ENCODE measurements around the gene NLK.
A peak's percentile ranks its signal among the peaks of the same experiment; 100 is the strongest.
"Not testable (repeated sequence)": the region's sequence is repeated elsewhere in the genome, so short reads cannot be mapped to it uniquely, and the experiment has no call there.

NLK gene

DNA sequence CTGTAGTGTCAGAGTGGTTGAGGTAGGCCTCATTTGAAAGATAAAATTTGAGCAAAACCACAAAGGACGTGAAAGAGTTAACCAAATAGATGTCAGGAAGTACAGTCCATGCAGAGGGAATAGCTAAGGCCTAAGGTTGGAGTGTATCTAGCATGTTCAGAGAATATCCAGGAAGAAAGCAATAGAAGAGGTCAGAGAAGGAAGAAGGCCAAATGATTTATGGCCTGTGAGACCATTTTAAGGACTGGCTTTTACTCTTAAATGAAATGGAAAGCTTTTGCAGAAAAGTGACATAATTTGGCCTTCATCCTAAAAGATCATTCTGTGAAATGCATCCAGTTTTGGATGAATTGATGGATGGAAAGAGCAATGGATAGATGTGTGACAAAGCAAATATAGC lies 116.5 kb downstream of the NLK start:
- no peak for DNase-seq (ENCODE audit: low spot score)

DNA sequence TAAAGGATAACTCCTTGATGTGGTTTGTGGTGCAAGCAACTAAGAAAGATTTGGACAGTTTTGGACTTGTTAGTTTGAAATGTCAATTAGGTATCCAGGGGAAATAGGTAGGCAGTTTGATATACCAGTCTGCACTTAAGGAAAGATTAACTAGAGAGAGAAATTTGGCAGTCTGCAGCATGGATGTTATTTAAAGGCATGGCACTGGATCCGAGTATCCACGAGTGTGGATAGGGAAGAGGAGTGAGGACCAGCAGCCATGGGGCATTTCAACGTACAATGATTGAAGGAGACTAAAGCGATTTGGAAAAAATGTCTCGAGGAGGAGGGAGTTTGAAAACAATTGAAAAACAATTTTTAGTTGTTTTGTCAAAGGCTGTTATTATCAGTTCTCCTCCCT lies 117.4 kb downstream of the NLK start:
- DNase-seq (ENCODE audit: low spot score): no peak

DNA sequence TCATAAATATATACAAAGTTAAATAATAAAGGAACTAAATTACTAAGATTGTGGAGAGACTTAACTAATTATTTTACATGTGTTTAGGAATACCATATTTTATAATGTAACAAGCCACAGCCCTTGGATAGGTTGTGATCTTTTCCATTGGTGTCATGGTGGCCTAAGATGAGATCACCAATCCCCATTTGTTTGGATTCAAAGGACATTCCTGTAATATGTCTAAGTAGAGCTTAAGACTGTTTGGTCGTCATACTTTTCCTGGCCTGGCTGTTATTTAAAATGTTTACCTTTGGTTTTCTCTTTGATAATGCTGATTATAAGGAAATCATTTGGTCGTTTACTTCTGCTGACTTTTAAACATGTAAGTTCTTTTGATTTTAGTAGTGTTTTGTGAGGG lies 118.1 kb downstream of the NLK start:
- no peak for DNase-seq (ENCODE audit: low spot score)

DNA sequence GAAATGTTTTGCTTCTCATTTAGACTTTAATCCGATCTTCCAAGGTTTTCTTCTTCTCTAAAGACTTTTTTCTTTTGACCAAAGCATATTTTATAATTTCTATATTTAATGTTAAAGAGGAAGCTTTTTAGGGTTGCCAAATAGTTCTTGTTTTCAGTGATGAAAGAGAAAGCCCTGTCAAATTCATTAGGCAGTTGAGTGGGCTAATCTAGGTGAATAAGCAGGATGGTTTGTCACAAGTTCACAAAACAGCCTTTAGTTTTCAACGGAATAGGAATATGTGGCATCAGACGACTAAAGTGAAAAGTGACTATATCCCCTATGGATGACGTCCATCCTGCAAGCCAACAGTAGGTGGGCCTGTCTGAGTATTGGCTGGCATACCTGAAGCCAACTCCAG lies 118.8 kb downstream of the NLK start:
- no peak for DNase-seq (ENCODE audit: low spot score)

DNA sequence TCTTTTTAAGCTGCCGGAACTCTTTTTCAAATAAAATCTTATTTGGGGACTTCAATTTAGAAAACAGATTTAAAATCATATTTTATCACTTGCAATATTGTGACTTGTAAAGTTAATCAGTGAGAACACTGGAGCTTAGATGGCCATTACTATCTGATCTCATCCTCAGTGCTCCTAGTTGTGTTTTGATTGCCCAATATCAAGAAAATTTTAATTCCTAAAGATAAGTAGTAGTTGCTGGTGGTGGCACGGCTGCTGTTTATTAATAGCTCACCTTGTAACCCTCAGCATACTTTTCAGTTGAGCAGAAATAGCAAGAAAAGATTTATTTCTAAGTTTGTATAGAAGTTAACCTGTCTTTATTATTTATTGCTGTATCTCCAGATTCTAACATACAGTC lies 124.0 kb downstream of the NLK start:
- DNase-seq (ENCODE audit: low spot score): no peak

DNA sequence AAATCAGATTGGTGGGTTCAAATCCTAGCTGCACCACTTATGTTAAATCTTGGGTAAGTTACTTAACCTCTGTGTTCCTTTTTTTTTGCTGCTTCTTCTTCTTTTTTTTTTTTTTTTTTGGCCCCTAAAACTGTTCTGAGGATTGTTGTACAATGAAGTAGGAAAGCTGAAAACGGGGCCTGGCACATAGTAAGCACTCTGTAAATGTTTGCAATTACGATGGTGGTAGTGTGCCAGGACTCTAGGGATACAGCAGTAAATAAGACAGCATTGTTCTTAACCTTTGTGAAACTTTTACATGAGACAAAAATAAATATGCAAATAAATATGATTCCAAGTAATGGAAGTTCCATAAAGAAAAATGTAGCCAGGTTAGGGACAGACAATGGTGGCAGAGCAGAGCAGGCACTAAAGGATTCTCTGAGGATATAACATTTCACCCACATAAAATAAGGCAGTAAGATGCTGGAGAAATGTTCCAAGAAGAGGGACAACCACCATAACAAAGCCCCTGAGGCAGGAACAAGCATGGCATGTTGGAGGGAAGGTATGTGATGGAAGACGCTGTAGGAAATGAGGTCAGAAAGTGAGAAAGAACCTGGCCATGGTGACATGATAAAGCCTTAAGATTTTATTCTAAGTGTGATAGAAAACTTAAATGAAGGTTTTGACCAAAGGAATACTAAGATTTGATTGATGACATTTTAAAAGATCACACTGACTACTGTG lies 127.3 kb downstream of the NLK start:
- DNase-seq (ENCODE audit: low spot score): no peak

DNA sequence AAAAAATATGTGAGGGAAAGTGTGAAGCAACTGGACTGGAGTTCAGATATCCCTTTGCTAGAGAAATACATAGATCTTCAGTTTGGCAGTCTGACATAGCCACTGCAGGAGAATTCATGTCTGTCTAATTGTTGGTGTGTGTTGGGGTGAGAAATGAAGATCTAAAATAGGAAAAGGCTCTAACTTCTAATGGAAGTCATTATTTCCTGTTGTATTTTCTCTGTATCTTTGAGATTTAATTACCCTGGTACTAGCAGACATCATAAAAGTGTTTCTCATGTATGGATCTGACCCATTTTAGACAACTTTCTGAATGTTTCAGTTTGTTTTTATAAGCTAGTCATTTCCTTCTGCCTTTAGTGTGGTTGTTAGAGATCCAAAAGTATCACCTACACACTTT lies 128.3 kb downstream of the NLK start:
- no peak for DNase-seq (ENCODE audit: low spot score)

DNA sequence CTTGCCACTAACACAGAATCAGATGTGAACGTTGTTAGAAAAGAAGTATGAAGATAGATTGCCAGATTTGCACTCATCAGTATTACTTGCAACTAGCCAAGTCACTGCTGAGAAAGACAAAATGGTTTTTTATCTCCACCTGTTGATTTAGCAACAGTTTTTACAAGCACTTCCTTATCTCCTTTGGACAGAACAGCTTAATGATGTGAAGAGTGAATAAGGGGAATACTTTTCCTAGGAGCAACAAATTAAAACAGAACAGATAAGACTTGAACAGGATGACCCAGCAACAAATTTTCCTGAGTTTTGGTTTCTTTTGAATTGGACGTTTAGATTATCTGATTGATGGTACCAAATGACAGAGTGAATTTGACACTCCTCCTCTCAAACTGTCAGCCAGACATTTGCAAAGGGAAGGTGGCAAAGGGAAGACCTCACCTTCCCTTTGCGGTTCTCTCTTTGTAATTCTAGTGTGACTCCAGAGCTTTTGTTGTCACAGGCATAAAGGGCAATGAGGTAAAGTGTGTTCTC lies 130.6 kb downstream of the NLK start:
- DNase-seq (ENCODE audit: low spot score): no peak

DNA sequence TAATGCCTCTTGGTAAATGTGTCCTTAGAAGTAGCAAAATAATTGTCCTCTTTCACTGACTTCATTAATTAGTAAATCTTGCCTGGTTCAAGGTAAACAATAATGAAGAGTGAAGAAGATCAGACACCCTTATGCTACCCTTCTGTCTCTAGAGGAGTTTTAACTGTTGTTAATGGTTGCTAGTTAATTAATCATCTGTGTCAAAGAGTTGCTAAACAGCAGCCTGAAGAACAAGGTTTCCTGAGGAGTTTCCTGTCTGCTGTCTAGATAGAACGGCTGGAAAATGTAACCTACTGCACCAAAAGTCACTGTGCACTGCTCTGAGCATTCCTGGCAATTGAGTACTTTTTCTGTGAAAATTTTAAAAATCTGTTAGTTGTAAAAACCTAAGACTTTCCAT lies 131.3 kb downstream of the NLK start:
- DNase-seq (ENCODE audit: low spot score): no peak

DNA sequence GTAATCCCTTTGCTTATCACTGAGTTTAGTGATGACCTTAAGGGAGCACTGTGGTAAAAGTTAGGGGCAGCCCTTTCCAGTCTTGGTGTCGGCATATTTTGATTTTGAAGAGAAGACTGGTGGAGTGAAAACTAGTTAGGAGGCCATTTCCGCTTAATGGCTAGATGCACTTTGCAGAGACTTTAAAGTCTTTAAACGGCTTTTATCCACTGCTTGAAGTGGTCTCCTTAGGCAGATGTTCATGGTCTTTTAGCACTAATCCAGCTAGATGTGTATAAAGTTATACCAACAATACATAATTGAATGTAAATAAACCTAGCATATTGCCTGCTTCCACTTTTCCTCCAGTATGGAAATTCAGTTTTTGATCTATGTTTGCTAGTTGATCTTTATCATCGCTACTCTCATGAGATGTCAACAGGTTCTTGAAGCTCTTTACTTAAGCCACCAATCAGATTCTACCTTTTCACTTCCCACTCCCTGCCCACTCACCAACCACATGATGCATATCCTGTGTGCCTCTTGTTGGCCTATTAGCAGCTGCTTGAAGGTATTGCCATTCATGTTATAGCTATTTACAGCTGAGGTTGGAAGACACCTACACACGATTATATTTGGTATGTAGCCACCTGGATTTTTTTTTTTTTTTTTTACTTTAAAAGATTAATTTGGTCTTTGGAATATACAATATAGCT lies 132.0 kb downstream of the NLK start:
- DNase-seq (ENCODE audit: low spot score): peak; percentile 27

DNA sequence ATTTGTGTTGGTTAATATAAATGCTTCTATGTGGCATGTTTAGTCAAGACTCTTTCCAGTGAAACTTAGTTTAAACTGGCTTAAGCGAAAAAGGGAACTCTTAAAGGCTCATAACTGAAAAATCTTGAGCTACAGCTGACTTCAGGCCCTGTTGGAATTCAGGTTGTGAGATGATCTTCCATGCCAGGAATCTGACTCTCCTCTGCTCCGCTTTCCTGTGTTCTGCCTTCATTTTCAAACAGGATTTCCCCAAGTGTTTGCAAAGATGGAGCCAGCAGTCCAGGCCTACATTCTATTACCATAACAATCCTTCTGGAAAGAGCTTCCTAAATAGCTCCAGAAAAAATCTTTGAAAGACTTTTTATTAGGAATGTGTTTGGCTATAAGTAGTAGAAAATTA lies 134.9 kb downstream of the NLK start:
- no peak for DNase-seq (ENCODE audit: low spot score)

DNA sequence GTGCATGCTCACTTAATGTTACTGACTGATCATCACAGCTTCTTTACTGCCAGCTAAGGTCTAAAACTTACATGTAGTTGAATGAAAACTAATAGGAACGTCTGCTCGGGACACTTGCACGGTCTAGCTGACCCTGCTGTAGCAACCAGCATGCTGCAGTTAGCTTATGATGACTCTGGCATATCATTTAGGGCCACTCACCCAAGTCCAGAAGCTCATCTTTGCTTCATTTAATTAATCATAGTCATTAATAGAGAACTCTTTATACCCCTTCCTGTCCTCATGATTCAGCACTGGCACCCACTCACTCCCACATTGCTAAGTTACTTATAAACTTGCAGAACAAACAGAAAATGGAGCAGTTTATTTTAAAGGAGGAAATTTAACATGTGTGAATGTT lies 136.3 kb downstream of the NLK start:
- DNase-seq (ENCODE audit: low spot score): no peak

DNA sequence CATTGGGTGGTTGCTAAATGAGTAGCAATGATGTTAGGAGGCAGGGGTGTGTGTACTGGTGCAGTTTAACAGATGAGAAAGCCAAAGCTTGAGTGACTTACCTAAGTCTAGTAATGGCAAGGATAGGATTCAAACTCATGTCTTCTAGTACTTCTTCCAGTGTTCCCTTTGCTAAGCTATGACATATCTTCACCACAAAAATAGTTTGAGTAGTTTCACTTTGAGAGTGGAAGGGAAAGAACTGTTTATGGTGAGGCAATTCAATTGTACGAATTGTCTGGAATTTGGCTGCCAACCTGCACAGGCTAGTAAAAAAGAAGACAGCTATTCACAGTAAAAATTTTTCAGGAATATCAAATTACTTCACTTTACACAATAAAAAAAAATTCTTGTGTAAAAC lies 138.0 kb downstream of the NLK start:
- DNase-seq (ENCODE audit: low spot score): no peak

DNA sequence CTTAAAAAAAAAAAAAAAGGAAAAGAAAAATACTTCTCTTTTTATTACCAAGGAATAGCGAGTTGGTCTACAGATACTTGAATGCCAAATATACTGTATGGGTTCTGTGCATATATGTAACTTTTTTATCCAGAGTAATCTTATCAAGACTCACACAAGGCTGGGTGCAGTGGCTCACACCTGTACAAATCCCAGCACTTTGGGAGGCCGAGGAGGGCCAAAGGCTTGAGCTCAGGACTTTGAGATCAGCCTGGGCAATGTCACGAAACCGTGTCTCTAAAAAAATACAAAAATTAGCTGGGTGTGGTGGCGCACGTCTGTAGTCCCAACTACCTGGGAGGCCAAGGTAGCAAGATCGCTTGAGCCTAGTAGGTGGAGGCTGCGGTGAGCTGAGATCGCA lies 139.1 kb downstream of the NLK start:
- no peak for DNase-seq (ENCODE audit: low spot score)

DNA sequence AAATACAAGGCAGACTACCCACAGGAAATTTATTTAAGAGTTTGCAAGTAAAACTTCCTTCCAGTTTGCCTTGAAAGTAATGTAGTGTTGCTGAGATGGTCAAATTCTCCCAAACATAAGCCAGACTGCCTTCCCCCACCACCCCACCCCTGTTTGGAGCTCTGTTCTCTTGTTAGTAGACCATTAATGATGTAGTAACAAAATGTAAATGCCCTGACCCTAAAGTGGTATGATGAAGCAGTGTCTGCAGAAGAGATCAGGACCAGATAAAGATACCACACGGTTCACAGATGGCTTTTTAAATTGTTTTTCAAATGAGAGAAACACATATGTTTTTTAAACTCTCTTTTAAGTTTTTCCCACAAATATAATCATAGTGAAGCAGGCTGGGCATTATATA lies 140.1 kb downstream of the NLK start:
- no peak for DNase-seq (ENCODE audit: low spot score)

DNA sequence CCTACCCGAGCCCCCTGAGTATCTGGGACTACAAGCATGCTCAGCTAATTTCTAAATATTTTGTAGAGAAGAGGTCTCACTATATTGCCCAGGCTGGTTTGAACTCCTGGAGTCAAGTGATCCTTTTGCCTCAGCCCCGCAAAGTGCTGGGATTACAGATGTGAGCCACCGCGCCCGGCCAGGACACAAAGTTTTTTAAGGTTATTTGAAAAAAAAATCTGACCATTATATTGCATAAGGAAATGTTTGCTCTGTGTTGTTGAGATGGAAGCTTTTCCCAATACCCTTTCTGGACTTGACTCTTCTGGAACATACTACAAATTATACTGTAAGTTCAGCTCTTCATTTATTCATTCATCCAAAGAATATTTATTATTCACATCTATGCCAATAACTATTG lies 143.2 kb downstream of the NLK start:
- no peak for DNase-seq (ENCODE audit: low spot score)

DNA sequence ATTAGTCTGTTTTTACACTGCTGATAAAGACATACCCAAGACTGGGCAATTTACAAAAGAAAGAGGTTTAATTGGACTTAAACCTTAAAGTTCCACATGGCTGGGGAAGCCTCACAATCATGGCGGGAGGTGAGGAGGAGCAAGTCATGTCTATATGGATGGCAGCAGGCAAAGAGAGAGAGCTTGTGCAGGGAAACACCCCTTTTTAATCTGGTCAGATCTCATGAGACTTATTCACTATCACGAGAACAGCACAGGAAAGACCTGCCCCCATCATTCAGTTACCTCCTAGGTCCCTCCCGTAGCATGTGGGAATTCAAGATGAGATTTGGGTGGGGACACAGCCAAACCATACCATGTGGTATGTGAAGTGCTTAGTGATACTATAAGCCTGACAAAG lies 144.0 kb downstream of the NLK start:
- DNase-seq (ENCODE audit: low spot score): not testable (repeated sequence)

DNA sequence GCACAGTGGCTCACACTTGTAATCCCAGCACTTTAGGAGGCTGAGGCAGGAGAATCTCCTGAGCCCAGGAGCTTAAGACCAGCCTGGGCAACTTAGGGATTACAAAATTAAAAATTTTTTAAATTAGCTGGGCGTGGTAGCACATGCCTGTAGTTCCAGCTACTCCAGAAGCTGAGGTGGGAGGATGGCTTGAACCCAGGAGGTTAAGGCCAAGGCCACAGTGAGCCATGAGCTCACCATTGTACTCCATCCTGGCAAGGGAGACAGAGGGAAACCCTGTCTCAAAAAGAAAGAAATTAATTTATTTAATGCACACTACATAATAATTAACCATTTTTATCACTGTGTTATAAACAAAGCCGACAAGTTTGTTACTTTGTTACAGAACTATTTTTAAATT lies 145.5 kb downstream of the NLK start:
- DNase-seq (ENCODE audit: low spot score): no peak

DNA sequence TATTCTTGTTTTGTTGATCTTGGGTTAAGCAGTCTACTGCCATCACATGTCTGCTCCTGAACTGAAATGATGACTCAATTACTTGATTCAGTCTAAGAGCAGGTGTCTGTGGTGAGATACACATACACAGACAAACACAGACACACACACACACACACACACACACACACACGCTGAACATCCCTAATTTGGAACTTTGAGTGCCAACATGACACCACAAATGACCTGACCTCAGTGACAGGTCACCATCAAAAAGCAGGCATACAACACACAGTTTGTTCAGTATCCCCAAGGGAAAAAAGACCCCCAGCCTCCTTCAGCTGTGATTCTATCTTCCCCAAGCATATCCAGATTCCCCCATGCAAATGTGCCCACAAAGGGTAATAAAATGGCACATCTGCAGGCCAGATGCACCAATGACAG lies 146.4 kb downstream of the NLK start:
- peak; percentile 7 for DNase-seq (ENCODE audit: low spot score)

DNA sequence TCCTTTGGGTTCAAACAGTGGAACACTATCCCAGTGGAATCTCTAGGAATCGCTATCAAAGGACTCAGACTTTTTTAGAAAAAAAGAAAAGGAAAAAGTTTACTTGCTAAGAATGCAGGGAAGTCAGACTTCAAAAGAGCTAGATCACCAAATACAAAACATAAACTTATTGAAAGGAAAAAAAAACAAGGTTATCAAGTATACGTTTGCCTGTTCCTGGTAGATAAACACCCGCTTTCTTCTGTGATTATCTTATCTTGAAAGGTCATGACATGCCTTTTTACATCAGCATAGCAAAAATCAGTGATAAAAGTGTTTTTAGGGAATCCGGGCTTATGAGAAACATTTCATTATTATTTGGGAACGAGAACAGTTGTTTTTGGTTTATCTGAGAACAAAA lies 147.2 kb downstream of the NLK start:
- DNase-seq (ENCODE audit: low spot score): no peak

DNA sequence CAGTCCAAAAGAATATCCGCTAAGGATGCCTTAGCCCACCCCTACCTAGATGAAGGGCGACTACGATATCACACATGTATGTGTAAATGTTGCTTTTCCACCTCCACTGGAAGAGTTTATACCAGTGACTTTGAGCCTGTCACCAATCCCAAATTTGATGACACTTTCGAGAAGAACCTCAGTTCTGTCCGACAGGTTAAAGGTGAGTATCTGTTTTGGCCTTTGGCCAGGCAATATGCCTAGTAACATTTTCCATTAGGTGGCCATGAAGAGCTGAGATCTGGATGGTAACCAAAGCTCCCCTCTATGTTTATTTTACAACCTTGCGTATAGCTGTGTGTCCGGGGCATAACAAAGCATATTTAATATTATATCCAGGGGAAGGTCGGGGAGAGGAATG lies 148.5 kb downstream of the NLK start:
- no peak for DNase-seq (ENCODE audit: low spot score)

DNA sequence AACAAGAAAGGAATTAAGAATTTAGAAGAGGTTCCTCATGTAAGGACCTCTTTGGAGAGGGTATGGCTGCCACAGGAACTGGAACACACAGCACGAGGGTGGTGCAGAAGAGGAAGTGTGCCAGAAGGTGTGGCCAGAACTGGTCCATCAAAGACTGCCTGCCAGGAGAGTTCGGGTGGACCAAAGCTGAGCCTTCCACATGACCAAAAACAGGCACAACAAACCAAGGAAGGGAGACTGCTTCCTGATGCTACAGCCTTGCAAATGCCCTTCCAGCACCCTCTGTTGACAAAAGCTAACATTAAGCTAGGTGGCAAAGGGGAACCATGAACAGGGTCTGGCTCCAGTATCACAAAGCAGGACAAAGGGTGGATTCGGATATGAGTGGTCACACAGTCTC lies 150.8 kb downstream of the NLK start:
- no peak for DNase-seq (ENCODE audit: low spot score)

DNA sequence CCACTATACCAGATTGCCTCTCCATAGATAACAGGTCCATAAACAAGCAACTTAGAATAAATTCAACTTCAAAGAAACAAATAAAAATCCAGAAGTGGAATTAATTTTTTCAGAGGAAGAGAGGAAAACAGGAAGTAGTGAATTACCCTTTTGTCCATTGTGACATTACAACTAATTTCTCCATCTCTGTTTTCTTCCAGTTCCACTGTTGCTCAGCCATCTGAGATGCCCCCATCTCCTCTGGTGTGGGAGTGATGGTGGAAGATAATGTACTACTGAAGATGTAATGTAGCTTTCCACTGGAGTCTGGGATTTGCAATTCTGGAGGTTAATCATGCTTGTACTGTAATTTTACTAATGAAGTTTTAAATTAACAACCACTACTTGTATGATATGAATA lies 151.9 kb downstream of the NLK start:
- DNase-seq (ENCODE audit: low spot score): no peak

DNA sequence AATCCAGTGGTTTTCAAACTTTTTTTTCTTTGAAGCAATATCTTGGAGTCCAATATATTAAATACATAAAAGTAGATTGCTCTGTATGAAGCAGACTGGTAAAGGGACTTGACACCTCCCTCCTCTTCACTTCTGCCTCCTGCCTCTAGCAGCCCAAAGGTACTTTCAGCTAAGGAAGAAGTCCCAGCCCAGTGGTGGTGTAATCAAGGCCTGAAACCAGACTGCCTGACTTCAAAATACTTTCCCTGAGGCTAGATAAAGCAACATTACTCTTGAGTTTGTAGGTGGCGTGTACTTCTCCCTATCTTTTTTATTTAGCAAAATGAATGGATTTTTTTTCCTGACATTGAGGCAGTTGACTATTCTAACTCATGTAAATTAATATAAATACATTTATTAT lies 154.2 kb downstream of the NLK start:
- no peak for DNase-seq (ENCODE audit: low spot score)
